HG03432 (cell line): ENCODE data around the gene ANAPC1.
"Not testable (repeated sequence)": the region's sequence is repeated elsewhere in the genome, so short reads cannot be mapped to it uniquely, and the experiment has no call there.

Experiments used
- ATAC-seq: cut with Tn5 transposase; IDR thresholded peaks from one replicate; pipeline ENCODE4 v1.9.1; 2021; ENCODE audit warnings: mild to moderate bottlenecking, moderate library complexity; ENCODE audit not compliant: unreplicated experiment

ANAPC1 gene

DNA sequence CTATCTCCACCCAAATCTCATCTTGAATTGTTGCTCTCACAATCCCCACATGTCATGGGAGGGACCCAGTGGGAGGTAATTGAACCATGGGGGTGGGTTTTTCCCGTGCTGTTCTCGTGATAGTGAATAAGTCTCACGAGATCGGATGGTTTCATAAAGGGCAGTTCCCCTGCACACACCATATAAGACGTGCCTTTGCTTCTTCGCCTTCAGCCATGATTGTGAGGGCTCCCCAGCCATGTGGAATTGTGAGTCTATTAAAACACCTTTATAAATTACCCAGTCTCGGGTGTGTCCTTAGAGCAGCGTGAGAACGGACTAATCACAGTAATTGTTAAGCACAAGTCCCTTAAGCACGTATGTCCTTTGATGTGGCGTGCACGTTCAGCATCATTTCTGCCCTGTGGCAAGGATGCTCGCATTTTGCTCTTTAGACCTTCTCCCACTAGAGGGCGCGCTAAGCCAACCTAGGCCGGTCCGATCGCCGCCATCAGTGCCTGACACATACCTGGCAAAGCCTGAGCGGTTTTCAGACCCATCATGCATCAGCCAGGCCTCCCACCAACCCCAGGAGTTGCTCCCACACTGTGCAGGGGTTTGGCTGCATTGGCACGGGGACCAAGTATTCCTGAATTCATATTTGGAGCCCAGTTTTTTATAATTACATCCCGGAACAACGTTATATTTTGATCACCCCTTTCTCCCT is 136.4 kb downstream of the ANAPC1 start:
- peak; percentile 86 for ATAC-seq

DNA sequence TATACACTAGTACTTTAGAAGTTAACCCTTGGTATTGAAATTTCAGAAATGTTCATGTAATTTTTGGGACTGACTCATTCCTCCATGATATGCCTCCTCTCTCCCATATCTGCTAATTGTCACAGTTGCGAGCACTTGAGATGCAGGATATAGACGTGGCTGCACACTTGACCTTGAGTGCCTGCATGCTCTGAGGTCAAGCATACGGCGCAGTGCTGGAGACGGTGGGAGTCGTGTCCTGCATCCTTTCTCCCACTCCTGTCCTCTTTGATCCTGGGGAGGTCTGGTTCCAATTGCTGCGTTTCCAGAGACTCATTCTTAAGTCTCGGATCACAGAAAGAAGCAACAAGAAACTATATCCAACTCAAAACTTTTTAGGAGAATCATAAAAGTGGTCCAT is 139.2 kb downstream of the ANAPC1 start:
- ATAC-seq: not testable (repeated sequence)

DNA sequence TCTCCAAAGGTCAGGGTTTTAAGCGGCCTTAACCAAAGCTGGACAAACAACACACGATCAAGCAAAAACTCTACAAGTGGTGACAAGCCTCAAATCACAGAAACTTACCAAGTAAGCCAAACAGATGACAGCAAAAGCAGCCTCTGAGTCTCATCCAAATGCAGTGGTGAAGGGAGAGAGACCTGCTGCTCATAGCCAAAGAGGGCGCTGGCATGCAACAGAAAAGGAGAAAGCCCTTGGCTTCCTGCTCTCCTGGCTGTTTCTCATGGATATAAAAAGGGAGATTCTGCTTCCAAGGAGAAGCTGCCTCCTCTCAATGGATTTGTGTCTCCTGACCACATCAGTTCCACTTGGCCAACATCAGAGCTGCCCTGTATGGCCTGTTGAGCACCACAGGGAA is 142.5 kb downstream of the ANAPC1 start:
- ATAC-seq: not testable (repeated sequence)

DNA sequence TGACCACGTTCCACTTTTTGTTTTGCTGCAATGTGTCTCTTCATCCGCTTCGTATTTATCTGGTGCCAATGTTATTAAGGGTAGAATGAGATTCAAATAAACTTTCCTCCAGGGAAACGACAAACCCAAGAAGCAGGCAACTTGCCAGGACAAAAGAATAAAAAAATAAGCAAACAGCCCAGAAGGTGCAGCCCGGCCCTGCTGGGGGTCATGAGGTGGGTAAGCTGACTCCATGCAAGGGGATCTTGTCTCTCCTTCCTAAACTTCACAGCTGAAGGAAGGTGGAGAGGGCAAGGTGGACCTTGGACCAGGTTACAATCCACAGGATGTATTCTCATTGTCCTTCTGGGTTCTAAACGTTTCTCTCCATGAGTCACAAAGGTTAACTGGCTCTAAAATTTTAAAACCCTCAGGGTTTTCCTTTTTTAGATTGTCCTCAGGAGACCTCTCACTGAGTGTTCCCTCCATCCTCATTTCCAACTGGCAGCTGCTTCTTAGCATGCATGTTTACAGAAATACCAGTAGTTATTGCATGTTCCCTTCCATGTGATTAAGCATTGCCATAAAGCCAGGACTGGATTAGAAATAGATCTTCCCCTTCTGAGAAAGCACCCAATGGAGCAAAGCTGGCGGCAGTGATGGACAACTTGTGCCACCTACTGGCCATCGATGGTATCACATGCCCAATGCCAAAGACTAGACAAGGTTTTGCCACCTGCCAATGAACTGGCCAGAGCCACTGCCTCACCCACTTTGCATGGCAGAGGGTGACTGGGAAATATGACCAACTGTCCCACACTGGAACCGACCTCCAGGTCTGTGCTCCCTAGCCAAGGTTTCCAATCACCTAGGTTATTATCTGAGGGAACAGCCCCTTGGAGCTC is 147.9 kb downstream of the ANAPC1 start:
- peak; percentile 48 for ATAC-seq

DNA sequence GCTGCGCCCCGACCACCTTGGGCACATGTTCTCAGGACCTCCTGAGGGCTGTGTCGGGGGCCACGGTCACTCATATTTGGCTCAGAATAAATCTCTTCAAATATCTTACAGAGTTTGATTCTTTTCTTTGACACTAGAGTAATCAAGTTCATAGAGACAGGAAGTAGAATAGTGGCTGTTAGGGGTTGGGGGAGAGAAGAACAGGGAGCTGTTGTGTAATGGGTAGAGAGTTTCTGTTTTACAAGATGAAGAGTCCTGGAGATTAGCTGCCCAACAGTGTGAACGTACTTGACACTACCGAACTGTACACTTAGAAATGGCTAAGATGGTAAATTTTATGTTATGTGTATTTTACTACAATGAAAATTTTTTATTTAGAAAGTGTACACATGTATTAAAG is 148.6 kb downstream of the ANAPC1 start:
- ATAC-seq: not testable (repeated sequence)

DNA sequence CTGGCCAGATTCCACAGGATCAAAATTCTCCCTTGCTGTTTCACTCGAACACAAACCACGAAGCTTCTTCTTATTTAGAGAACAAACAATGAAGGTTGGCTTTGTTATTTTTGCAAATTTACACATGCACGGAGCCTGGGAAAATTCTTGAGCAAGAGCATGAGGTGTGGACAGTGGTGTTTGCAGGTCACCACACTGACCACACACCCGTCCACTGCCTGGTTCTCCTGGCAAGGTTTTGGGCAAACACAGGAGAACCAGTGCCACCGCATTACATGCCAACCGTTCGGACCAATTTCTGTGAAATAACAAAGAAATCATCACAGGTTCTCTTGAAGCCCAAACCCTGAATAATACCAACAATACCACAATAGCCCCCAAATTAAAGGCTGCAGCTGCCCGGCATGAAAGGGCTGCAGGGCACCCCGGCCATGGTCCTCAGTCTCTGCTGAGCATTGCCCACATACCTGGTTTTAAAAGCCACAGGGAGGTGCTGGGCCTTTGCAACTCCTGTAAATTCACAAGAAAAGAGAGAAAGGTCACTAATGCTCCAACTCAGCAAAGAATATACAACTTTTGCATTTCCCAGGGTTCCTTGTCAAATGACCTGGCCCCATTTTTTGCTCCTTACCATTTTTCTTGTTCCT is 154.1 kb downstream of the ANAPC1 start:
- ATAC-seq: not testable (repeated sequence)

DNA sequence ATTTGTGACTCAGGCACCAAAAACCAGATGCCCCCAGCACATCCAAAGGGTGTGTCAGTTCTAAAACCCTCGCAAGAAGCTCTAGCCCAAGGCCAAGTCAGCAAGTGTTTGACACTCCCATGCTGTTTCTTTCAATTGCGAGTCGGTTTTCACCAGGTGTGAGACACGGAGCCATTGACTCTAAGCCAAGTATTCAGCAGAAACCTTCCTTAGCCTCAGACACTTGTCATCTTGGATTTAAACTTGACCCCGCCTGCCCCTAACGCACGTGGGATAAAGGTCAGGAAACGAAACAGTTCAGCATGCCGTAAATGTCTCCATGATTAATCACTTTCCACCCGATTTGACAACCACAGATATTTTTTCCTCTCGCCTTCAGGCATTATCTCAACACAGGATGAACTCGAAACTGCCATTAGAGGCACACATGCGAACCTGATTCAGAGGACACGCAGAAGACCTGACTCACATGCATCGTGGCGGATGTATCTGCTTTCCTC is 156.3 kb downstream of the ANAPC1 start:
- ATAC-seq: not testable (repeated sequence)

DNA sequence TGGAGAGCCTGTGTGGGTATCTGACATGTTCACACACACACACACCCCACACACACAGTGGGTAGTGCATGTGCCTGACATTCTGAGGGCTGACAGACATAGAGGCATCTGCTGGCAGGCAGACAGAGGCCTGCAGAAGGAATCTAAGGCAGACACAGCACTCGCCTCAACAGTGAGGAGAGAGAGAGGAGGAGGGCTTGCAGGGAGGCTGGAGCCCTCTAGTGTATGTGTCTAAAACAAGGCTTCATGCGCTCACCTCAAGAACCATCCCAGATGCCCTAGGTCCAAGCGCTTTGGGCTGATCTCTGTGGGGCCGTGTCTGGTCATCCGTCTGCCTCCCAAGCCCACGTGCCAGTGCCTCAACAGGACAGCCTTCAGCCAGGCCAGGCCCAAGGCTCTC is 158.3 kb downstream of the ANAPC1 start:
- ATAC-seq: not testable (repeated sequence)

DNA sequence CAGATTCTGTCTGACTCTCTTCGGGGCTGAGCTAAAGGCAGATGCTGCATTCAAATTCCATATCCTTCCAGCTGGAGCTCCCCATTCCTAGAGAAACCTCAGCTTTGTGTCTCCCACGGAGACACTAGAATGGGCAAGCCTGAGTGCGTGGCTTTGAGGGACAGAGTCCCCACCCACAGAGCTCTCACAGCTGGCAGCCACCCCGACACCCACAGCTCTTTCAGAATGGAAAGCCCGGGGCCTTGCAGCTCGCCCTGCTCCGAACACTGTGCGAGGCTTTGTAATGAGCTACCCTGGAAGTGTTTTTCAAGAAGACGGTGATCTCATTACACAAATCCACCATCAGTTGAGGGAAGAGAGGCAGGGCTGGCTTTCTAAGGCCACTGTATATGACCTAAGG is 164.4 kb downstream of the ANAPC1 start:
- not testable (repeated sequence) for ATAC-seq
